Measurements from ENCODE around the gene BABAM2. TPM values are rescaled to one million over a fixed set of nuclear protein-coding genes. Genes with fewer than 3 reads are reported as not detected.

BABAM2 gene
- total and polyA plus RNA-seq, 2 experiments from 2014 or later: 17.8 to 21.5 TPM

- Histone ChIP-seq H3F3A (replicated peaks; ENCODE audit: low read depth) (peaks cover 8% of the 10 kb centered on the region; the same call in 1 of the 2 replicates), H2AFZ (peak overlapping the region; percentile 99; the same call in 1 of the 2 replicates), H3K36me3 (ENCODE audit: insufficient read depth) (no peaks in the 10 kb centered on the region), H3K4me3 (peak overlapping the region; percentile 87; the same call in 1 of the 2 replicates), H3K27me3 (ENCODE audit: insufficient read depth) (no peaks in the 10 kb centered on the region), H3K4me2 (peak overlapping the region; percentile 83; the same call in 1 of the 2 replicates), H3K79me2 (replicated peaks; ENCODE audit: insufficient read depth) (peaks cover 12% of the 10 kb centered on the region), H3K9me2 (ENCODE audit: insufficient read depth) (no peaks in the 10 kb centered on the region; the same call in 1 of the 2 replicates), H3K4me1 (ENCODE audit: insufficient read depth) (peaks cover 5% of the 10 kb centered on the region; the same call in 1 of the 2 replicates), H4K20me1 (replicated peaks; ENCODE audit: insufficient read depth) (no peaks in the 10 kb centered on the region), H3K27ac (ENCODE audit: low read depth) (no peak overlapping the region)
- peak overlapping the region; percentile 99 for H3K27ac Mint-ChIP-seq
- no peak for ATAC-seq
- H3K4me3 Mint-ChIP-seq: peak overlapping the region; percentile 100
- no peaks in the 10 kb centered on the region for H3K9me3 Mint-ChIP-seq
- DNase-seq (ENCODE audit: low spot score): no peak
- TF ChIP-seq EZH2phosphoT487 (IDR thresholded peaks at IDR 0.05; ENCODE audit: unreplicated experiment) (no peak), ZNF114 (CRISPR knock-in tag; IDR thresholded peaks at IDR 0.05) (no peak), REST (IDR thresholded peaks at IDR 0.05; ENCODE audit: unreplicated experiment) (no peak), NANOG (IDR thresholded peaks at IDR 0.05; ENCODE audit: borderline replicate concordance) (no peak), STAT1 (IDR thresholded peaks at IDR 0.05; ENCODE audit: unreplicated experiment) (no peak), POLR2AphosphoS5 (IDR thresholded peaks at IDR 0.05; ENCODE audit: low read depth) (no peak), ZNF462 (CRISPR knock-in tag; IDR thresholded peaks at IDR 0.05) (no peak), JUNB (IDR thresholded peaks at IDR 0.05; ENCODE audit: unreplicated experiment) (no peak), ZNF331 (CRISPR knock-in tag; IDR thresholded peaks at IDR 0.05; ENCODE audit: low read depth) (no peak), CREB1 (CRISPR knock-in tag; IDR thresholded peaks at IDR 0.05; ENCODE audit: low read depth) (no peak), CTCF (conservative IDR thresholded peaks at IDR 0.05; ENCODE audit: low read depth in 2 of 2) (no peak), EZH2 (IDR thresholded peaks at IDR 0.05; ENCODE audit: low read depth, unreplicated experiment) (no peak), ETS1 (IDR thresholded peaks at IDR 0.05) (no peak)
- peaks cover 2% of the 10 kb centered on the region; the same call in 1 of the 3 replicates for H3K36me3 Mint-ChIP-seq (ENCODE audit: low read depth)
- peaks cover 8% of the 10 kb centered on the region for H3K27me3 Mint-ChIP-seq (ENCODE audit: insufficient read depth, low read depth, poor library complexity)
- peaks cover 3% of the 10 kb centered on the region; the same call in 1 of the 3 replicates for H3K4me1 Mint-ChIP-seq
These were observed 1.2 kb downstream of the BABAM2 start for GRCh38 chr2:27891673-27892105.
